Measurements from ENCODE around the gene TSPAN18. TPM values are rescaled to one million over a fixed set of nuclear protein-coding genes. Genes with fewer than 3 reads are reported as not detected.

The TSPAN18 gene
- total and polyA plus RNA-seq, 2 of the 8 experiments (the other 6 are each of a cell fraction or from before 2014, with no cell fraction given), result 5.2 to 10.2 TPM

DNA sequence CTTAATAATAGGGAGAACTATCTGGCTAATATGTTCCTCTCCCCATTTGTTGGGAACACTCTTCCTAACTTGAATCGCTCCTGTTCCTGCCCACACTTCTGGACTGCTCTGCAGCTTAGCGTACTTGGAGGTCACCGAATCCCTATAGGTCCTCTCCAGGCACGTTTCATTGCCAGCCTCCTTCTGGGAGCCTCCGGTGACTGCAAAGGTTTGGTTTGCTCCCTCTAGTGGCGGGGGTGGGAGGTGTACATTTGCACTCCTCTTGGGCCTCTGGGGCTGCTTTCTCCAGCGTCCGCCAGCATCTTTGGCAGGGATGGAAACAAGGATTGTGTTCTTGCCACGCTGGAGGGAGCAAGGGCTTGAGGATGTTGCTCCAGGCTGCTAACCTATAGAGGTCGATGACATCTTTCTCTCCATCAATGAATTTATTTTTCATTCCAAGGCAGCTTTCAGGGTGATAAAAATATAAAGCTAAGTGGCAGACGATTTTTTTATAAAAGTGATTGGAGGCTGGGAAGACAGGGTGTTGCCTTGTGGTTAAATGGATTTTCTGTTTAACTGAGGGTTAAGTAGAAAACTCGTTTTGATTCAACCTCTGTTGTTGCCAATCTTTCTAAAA, 48.7 kb downstream of the TSPAN18 start:
- H3K4me1 ChIP-seq (replicated peaks in 1 of 4; ENCODE audit: control insufficient read depth in 3 of 4, insufficient read depth in 4 of 4, low read length in 3 of 4), result peaks cover 10 to 28% (median 13%) of the 10 kb centered on the region in 4 experiments
- H3K18ac ChIP-seq (ENCODE audit: extremely low read depth, low read length), result no peak overlapping the region
- H3K9ac ChIP-seq (replicated peaks in 1 of 4; ENCODE audit: extremely low read depth in 1 of 4, low read depth in 3 of 4, low read length in 3 of 4), result no peak overlapping the region
- H3K9me3 ChIP-seq (ENCODE audit: insufficient read depth in 2 of 2, low read depth in 1 of 2, low read length in 1 of 2), result no peaks in the 10 kb centered on the region
- H4K5ac ChIP-seq (ENCODE audit: insufficient read length, low read depth, low read length), result no peak overlapping the region
- no peak overlapping the region for H3K27ac ChIP-seq (ENCODE audit: low read depth, low read length)
- H3K79me2 ChIP-seq (ENCODE audit: control insufficient read depth in 1 of 2, insufficient read depth in 2 of 2, low read length in 2 of 2), result no peaks in the 10 kb centered on the region
- no peak overlapping the region for H2AFZ ChIP-seq (ENCODE audit: low read length)
- H2BK5ac ChIP-seq (ENCODE audit: low read depth, low read length), result no peak overlapping the region
- H3K23ac ChIP-seq (ENCODE audit: insufficient read length), result no peak overlapping the region
- H3K79me1 ChIP-seq (ENCODE audit: low read depth, low read length), result no peaks in the 10 kb centered on the region
- 50% methylated on average over 12 of the region's 12 CpGs; no CpG with 5 or more reads in 1 of the 2 experiments for WGBS, 2 experiments (ENCODE audit: extremely low coverage in 1 of 2, insufficient coverage in 1 of 2, insufficient read length in 1 of 2, insufficient replicate concordance in 2 of 2, low coverage in 1 of 2, low lambda C conversion rate in 2 of 2, missing lambda C conversion rate in 1 of 2)
- H3K36me3 ChIP-seq (ENCODE audit: control insufficient read depth in 2 of 4, insufficient read depth in 4 of 4, low read length in 3 of 4), result no peaks in the 10 kb centered on the region
- ChIA-PET CTCF (ENCODE audit: partially characterized antibody) (interaction anchor here (0.6 to 7.6 kb wide), 54 partner anchors 12 to 174 kb away, joined by 3 to 132 read pairs (median 8); no protein-coding TSS in a partner anchor), POLR2A (ENCODE audit: partially characterized antibody) (interaction anchor here (2.6 kb wide), 1 partner anchor 14 kb away, joined by 7 read pairs; no protein-coding TSS in a partner anchor)
- H2BK12ac ChIP-seq (ENCODE audit: low read depth, low read length), result no peak overlapping the region
- no peaks in the 10 kb centered on the region for H4K20me1 ChIP-seq (replicated peaks in 1 of 2; ENCODE audit: control insufficient read depth in 1 of 2, insufficient read depth in 2 of 2, low read length in 2 of 2)
- H3K14ac ChIP-seq (ENCODE audit: insufficient read length), result no peak overlapping the region
- no peak overlapping the region for H2BK20ac ChIP-seq (ENCODE audit: low read length)
- H2AK5ac ChIP-seq (ENCODE audit: low read depth, low read length), result no peak overlapping the region
- no peak overlapping the region for H3K56ac ChIP-seq (replicated peaks; ENCODE audit: insufficient read length, low read depth, low read length)
- no peak overlapping the region for H2BK120ac ChIP-seq (replicated peaks; ENCODE audit: low read depth, low read length)
- H3K4ac ChIP-seq (replicated peaks; ENCODE audit: insufficient read length, low read depth, low read length), result no peak overlapping the region
- no peak overlapping the region for H4K8ac ChIP-seq (ENCODE audit: extremely low read depth, insufficient read depth, low read length)
- H3K4me2 ChIP-seq (ENCODE audit: insufficient read depth in 1 of 2, low read depth in 2 of 2, low read length in 2 of 2), result no peak overlapping the region
- no peak overlapping the region for H3K4me3 ChIP-seq (ENCODE audit: extremely low read depth in 1 of 4, insufficient read depth in 2 of 4, low read depth in 3 of 4, low read length in 4 of 4)
- H4K91ac ChIP-seq (replicated peaks; ENCODE audit: insufficient read length, low read length), result no peak overlapping the region
- H3K23me2 ChIP-seq (ENCODE audit: low read depth, low read length), result peaks cover 2% of the 10 kb centered on the region; the same call in 1 of the 2 replicates
- peak; percentile 86 for FAIRE-seq
- no peaks in the 10 kb centered on the region for H3K27me3 ChIP-seq (replicated peaks in 1 of 4; ENCODE audit: control insufficient read depth in 3 of 4, extremely low read depth in 1 of 4, insufficient read depth in 3 of 4, low read length in 3 of 4)
- H2BK15ac ChIP-seq (ENCODE audit: low read length), result no peak overlapping the region
- DNase-seq (ENCODE audit: low read depth in 1 of 2, low spot score in 2 of 2), result peak in 1 of 2 experiments; percentile 86
- TF ChIP-seq BACH1 (IDR thresholded peaks at IDR 0.05; ENCODE audit: low read length) (peak; percentile 8; the same call in 1 of the 2 replicates), EGR1 (IDR thresholded peaks at IDR 0.05; ENCODE audit: borderline replicate concordance, low read depth, low read length) (no peak), NANOG (IDR thresholded peaks at IDR 0.05; ENCODE audit: insufficient read depth, low read depth, low read length, poor library complexity, severe bottlenecking) (no peak), RXRA (IDR thresholded peaks at IDR 0.05; ENCODE audit: insufficient read depth, low read depth, low read length) (no peak), KDM1A (IDR thresholded peaks at IDR 0.05; ENCODE audit: borderline replicate concordance, low read length) (peak; percentile 56; the same call in 1 of the 2 replicates), POU5F1 (IDR thresholded peaks at IDR 0.05; ENCODE audit: low read depth, low read length) (no peak), GTF2F1 (IDR thresholded peaks at IDR 0.05; ENCODE audit: borderline replicate concordance, low read depth, low read length) (no peak), JUN (IDR thresholded peaks at IDR 0.05; ENCODE audit: low read depth, low read length) (0 out of 2 replicates have a peak, but pooled peaks have one; percentile 11), YY1 (IDR thresholded peaks at IDR 0.05; ENCODE audit: low read depth, low read length) (no peak)
- TF ChIP-seq, protein P1, sequence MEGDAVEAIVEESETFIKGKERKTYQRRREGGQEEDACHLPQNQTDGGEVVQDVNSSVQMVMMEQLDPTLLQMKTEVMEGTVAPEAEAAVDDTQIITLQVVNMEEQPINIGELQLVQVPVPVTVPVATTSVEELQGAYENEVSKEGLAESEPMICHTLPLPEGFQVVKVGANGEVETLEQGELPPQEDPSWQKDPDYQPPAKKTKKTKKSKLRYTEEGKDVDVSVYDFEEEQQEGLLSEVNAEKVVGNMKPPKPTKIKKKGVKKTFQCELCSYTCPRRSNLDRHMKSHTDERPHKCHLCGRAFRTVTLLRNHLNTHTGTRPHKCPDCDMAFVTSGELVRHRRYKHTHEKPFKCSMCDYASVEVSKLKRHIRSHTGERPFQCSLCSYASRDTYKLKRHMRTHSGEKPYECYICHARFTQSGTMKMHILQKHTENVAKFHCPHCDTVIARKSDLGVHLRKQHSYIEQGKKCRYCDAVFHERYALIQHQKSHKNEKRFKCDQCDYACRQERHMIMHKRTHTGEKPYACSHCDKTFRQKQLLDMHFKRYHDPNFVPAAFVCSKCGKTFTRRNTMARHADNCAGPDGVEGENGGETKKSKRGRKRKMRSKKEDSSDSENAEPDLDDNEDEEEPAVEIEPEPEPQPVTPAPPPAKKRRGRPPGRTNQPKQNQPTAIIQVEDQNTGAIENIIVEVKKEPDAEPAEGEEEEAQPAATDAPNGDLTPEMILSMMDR (IDR thresholded peaks at IDR 0.05; ENCODE audit: control extremely low read depth in 1 of 3, insufficient read depth in 1 of 3, low read depth in 1 of 3, low read length in 3 of 3), result peak; percentile 91 to 95 (median 94)
